ENCODE results near the gene SEMA4A.
"Not testable (repeated sequence)": the region's sequence is repeated elsewhere in the genome, so short reads cannot be mapped to it uniquely, and the experiment has no call there.

SEMA4A gene

DNA sequence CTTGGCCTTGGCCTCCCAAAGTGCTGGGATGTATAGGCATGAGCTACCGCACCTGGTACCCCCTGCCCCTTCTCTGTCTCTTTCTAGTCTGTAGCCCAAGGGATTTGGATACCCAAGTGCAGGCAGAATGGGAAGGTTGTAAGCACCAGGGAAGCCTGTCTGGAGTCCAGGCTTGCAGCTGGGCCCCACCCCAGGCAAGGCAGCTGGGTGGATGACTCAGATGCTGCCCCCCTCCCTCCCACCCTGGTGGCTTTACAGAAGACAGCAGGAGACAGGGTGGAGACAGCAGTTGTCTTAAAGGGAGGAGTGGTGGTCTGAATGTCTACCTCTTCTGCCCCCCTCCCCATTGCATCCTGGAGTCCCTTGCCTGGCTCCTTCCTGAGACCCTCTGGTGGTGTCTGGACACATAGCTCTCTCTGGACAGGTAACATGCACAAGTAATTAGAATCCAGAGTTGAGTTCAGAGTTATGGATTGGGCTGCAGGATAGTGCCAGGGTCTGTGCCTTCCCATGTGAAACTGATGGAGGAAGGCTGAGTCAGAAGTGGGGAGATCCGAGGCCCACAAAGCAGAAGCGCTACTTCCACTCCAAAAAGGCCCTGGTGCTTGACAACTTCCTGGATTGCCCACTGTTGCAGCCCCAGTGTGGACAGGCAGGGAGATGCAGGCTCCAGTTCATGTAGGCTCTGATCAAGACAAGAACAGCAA lies 33.7 kb upstream of the SEMA4A start:
- DNase-seq, result no peak

DNA sequence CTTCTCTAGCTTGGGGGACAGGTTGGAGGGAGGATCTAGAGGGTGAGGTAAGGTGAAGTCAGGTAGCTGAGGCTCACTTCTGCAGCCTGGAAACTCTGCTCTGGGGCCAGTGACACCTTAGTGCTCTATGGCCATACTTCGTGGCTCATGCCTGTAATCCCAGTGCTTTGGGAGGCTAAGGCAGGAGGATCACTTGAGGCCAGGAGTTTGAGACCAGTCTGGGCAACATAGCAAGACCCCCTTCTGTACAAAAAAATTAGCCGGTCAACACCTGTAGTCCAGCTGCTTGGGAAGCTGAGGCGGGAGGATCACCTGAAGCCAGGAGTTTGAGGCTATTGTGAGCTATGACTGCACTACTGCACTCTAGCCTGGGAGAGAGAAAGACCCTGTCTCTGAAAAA lies 33.1 kb upstream of the SEMA4A start:
- DNase-seq, result no peak

GRCh38 chr1:156121005-156121404 lies 32.4 kb upstream of the SEMA4A start:
- not testable (repeated sequence) for DNase-seq

DNA sequence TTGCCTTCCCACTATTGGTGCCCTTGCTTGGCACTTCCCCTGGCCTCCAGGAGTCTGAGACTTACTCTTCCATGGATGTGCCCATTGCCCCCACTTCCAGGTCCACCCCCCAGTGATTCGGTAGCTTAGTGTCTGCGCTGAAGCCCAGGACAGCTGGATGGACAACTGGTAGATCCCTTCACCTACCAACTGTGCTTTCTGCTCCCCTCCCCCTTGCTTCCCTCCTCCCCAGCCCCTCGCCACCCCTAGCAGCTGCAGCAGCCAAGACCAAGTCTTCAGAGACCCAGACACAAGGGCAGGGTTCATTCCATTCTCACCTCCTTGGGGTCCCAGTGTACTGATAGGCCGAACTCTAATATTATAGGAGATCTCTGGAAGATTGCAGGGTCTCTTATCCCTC lies 31.9 kb upstream of the SEMA4A start:
- DNase-seq, result no peak

GRCh38 chr1:156122086-156122485 lies 31.3 kb upstream of the SEMA4A start:
- DNase-seq, result no peak

GRCh38 chr1:156122519-156123355 lies 30.6 kb upstream of the SEMA4A start:
- no peak for DNase-seq

DNA sequence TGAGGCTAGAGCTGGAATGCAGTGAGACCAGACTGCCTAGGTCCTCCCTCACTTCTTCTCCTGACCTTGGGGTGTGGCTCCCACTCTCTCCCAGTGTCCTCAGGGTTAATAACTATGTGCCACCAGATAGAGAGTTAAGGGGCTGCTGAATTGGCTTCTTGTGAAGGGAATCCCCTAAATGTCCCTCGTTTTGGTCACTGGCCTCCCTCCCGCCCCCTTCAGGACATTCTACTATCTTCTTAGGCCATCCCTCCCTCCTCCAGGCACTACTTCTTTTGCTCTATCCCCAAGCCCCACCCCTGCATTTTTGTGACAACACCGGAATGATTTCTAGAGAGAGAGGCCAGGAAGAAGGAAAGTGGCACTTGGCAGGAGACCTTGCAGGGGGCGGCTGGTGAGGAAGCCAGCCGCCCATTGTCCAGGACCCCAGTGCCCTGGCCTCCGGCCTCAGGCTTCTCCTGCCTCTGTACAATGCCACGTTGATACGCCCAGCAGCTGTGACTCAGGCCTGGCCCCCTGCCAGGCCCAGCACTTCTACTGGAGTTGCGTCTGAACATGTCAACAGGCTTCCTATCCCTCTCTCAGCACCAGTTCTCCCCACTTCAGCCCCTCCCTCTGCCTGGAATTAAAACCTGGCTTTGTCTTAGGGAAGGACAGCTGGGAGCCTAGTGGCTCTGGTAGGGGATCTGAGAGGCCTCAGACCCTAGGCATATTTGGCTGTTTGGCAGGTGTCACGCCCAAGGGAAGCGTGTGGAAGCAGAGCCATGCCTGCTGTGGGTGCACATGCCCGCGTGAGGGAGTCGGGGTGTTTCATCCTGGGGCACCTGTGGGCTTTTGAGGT lies 29.8 kb upstream of the SEMA4A start:
- DNase-seq, result peak in 3 of 4 experiments; percentile 30 to 60 (median 41)

DNA sequence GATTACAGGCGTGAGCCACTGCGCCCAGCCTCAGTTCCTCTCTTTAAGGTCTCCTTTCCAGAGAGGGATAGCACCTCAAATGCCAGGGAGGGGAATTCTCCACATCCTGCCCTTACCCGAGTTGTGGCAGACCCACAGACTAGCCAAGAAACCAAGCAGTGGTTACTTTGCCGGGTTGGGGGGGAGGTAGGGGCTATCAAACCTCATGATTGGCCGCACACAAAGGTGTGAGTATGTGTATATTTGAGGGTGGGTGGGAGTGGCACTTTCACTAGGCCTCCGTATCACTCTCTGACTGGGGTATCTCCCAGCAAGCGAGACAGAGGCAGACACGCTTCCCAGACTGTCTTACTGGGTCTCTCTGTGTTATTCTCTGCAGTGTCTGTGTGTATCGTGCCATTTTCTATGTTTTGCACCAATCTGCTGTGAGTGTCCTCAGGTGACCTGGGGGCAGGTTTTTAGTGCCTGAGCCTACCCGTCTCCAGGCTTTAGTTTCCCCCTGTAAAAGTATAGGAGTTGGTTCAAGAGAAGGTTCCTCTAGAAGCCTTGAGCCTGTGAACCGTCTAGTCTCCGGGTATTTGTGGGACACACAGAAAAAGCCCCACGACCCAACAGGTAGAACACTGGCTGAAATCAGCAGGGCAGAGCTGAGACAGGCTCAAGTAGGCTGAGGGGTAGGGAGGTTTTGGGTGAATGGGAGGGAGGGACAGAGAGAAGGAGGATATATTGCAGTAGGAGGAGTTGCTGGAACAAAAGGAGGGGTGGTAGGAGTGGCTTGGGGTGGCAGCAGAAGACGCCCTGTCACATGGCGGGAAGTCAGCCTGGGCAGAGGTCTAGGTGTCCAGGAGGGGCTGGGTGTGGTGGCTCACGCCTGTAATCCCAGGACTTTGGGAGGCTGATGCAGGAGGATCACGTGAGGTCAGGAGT lies 28.6 kb upstream of the SEMA4A start:
- no peak for DNase-seq

DNA sequence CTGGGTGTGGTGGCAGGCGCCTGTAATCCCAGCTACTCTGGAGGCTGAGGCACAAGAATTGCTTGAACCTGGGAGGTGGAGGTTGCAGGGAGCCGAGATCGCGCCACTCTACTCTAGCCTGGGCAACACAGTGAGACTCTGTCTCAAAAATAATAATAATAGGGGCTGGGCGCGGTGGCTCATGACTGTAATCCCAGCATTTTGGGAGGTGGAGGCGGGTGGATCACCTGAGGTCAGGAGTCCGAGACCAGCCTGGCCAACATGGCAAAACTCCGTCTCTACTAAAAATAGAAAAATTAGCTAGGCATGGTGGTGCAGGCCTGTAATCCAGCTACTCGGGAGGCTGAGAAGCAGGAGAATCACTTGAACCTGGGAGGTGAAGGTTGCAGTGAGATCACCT lies 27.8 kb upstream of the SEMA4A start:
- not testable (repeated sequence) for DNase-seq

- DNase-seq, result peak in 1 of 4 experiments; percentile 15
Observed at GRCh38 chr1:156126043-156126629, 27.2 kb upstream of the SEMA4A start.

DNA sequence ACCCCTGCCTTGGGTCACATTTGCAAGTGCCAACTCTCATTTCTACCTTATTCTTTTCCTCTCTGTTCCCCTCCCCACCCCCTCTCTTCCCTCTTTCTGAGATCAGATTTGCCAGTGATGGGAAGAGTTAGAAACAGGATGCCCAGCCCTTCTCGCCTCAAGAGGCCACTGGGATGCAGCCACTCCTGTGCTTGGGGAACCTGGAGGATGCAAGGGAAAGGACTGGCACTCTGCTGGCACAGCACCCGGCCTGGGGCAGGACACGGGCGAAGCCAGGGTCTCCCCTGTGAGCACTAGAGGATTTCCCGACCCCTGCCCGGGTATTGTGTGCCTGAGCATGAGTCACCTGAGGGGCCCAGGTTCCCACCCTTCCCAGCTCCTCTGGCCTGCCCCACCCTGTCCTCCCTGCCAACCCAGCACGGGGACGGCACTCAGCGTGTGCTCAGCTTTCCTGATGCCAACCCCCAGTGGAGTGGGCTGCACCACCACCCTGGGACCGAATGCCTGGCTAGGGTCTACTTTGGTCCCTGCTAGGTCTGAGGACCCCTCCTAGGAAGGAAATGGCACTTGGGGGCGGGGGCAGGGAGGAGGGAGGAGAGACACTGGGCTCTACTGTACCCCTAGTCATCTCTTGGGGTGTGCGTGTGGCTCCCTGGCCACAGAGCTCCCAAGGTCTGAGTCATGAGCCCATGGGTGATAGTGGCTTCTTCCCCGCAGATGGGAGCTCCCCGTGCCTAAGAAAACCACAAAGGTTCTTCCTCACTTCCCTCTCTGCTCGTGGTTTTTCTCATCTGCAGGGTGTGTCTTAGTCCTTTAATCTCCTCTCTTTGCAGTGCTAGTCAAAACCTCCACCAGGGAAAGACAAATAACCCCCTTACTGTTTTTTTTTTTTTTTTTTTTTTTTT lies 26.5 kb upstream of the SEMA4A start:
- DNase-seq, result peak in 3 of 4 experiments; percentile 21 to 48 (median 25)

DNA sequence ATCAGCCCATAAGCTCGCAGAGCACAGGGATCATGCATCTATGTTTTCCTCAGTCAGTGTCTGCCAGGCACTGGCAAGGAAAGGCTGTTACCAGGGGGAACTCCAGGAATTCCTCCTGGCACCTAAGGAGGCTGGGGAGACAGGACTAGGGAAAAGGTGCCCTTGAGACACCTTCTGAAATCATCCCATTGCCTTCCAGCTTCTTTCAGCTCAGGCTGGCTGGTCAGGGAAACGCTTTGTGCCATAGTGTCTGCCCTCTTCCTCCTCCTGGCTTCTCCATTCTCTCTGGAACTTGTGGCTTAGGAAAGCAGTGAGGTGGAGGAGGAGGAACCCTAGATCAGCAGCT lies 25.1 kb upstream of the SEMA4A start:
- no peak for DNase-seq

GRCh38 chr1:156128654-156129597 lies 24.5 kb upstream of the SEMA4A start:
- DNase-seq, result no peak

DNA sequence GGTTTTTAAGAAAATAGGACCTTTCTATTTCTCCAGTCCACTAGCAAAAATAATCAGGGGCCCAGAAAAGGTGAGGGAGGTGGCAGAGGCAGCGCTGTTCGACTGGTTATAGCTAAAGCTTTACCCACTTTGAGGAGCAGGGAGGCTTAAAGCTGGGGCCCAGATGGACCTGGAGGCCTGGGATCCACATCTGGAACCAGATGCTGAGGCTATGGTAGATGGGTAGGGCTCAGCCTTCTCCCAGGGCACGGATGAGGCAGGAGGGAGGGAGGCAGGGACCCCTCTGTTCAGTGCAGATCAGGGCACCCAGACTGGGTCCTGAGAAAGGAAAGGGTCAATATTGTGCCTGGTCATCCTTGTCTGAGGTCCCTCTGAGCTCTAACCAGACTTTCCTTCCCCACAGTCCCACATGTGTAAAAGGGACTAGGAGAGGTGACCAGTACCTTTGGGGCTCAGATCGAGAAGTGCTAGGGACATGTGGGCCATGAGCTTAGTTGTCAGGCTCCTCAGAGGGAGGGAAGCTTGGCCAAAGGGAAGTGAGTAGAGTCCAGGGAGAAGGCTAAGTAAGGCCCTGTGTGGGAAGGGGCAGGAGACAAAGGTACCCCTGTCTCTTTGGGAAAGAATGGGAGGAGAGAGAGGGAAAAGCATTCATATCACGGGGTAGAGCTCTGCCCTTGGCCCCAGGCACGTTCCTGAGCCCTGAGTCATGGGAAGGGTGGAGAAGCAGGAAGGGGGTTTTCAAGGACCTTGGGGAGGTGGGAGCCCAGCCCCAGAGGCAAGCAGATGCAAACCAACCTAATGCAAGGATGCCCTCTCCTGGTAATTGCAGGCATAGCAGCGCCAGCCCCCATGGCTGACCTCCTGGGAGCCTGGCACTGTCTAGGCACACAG lies 23.5 kb upstream of the SEMA4A start:
- DNase-seq, result peak; percentile 59 to 73 (median 68)

- no peak for DNase-seq
Observed at GRCh38 chr1:156130578-156130942, 22.8 kb upstream of the SEMA4A start.

DNA sequence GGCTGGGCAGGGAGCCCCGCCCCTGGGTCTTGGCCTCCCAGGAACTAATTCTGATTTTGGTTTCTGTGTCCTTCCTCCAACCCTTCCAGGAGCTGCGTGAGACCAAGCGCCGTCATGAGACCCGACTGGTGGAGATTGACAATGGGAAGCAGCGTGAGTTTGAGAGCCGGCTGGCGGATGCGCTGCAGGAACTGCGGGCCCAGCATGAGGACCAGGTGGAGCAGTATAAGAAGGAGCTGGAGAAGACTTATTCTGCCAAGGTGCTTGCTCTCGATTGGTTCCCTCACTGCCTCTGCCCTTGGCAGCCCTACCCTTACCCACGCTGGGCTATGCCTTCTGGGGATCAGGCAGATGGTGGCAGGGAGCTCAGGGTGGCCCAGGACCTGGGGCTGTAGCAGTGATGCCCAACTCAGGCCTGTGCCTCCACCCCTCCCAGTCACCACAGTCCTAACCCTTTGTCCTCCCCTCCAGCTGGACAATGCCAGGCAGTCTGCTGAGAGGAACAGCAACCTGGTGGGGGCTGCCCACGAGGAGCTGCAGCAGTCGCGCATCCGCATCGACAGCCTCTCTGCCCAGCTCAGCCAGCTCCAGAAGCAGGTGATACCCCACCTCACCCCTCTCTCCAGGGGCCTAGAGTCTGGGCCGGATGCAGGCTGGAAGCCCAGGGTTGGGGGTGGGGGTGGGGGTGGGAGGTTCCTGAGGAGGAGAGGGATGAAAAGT lies 18.5 kb upstream of the SEMA4A start:
- DNase-seq, result no peak

GRCh38 chr1:156135930-156136871 lies 17.2 kb upstream of the SEMA4A start:
- DNase-seq, result no peak

Data from activated naive CD4-positive, alpha-beta T cell (primary cell).